ENCODE results near the gene UNC119. TPM values are rescaled to one million over a fixed set of nuclear protein-coding genes. Genes with fewer than 3 reads are reported as not detected.
A peak's percentile ranks its signal among the peaks of the same experiment; 100 is the strongest.

The UNC119 gene
- total RNA-seq, 1 experiment from 2014 or later, result 44.7 TPM

DNA sequence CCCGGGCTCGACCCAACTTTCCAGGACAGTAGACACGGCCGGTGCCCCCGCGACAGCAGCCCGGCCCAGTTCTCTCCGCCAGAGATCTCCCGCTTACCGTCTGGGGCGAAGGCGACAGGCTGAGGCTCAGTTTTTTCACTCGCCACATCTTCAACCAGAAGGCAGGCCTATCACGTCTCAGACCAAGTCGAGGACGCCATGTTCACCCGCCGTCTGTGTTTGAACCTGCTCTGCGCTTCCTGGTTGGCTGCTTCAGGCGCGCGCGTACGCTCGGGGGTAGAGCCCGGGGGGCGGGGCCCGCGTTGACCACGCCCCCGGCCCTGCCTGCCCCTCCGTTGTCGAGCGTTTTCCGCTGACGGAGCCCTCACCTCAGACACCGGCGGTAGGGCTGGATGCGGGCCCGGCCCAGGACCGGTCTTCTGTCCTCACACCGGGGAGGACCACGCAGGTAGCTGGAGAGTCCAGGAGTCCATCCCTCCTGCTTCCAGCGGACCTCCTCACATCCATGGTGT is 46.4 kb upstream of the UNC119 start, which contains the start of gene SPAG5:
TSS of gene SPAG5 (minus strand) at position 227 of the 512 bp plus-strand sequence. CDS start at position 148, 79 bp downstream.
- H3K36me3 ChIP-seq (ENCODE audit: control insufficient read depth, insufficient read depth, low read length), result peaks cover 4% of the 10 kb centered on the region
- intact Hi-C loops (cut with micrococcal nuclease; ENCODE audit: unreplicated experiment), result no loop called here
- BruUV-seq (replicated peaks), result no TSS peak
- ChIA-PET POLR2A (interaction anchor here (0.9 to 1.7 kb wide), 3 partner anchors 12 to 42 kb away, joined by 3 to 5 read pairs (median 4); partner anchors contain the start of gene ALDOC), CTCF (no interaction called here)
- DNase-seq (ENCODE audit: low read depth, low spot score), result peak; percentile 57
- peak within 1 kb of the TSS; percentile 95 for H3K27ac ChIP-seq (ENCODE audit: low read length)
- H3K4me1 ChIP-seq (ENCODE audit: control insufficient read depth, insufficient read depth, low read length), result peaks cover 10% of the 10 kb centered on the region
- no peaks in the 10 kb centered on the region for H3K9me3 ChIP-seq (ENCODE audit: control insufficient read depth, insufficient read depth, low read depth, low read length)
- peak within 1 kb of the TSS; percentile 82 to 83 for H3K4me3 ChIP-seq (ENCODE audit: low read depth in 2 of 2, low read length in 2 of 2)
- ATAC-seq, result peak; percentile 97
- in situ Hi-C loops (cut with HindIII; ENCODE audit: low pct_unique_long_range_greater_than_20kb, low sequenced_read_pairs), result no loop called here
- TF ChIP-seq, protein P1, sequence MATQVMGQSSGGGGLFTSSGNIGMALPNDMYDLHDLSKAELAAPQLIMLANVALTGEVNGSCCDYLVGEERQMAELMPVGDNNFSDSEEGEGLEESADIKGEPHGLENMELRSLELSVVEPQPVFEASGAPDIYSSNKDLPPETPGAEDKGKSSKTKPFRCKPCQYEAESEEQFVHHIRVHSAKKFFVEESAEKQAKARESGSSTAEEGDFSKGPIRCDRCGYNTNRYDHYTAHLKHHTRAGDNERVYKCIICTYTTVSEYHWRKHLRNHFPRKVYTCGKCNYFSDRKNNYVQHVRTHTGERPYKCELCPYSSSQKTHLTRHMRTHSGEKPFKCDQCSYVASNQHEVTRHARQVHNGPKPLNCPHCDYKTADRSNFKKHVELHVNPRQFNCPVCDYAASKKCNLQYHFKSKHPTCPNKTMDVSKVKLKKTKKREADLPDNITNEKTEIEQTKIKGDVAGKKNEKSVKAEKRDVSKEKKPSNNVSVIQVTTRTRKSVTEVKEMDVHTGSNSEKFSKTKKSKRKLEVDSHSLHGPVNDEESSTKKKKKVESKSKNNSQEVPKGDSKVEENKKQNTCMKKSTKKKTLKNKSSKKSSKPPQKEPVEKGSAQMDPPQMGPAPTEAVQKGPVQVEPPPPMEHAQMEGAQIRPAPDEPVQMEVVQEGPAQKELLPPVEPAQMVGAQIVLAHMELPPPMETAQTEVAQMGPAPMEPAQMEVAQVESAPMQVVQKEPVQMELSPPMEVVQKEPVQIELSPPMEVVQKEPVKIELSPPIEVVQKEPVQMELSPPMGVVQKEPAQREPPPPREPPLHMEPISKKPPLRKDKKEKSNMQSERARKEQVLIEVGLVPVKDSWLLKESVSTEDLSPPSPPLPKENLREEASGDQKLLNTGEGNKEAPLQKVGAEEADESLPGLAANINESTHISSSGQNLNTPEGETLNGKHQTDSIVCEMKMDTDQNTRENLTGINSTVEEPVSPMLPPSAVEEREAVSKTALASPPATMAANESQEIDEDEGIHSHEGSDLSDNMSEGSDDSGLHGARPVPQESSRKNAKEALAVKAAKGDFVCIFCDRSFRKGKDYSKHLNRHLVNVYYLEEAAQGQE (IDR thresholded peaks at IDR 0.05; ENCODE audit: insufficient read depth in 1 of 2, low read depth in 2 of 2, low read length in 1 of 2), result no peak
- peak; percentile 90 for TF ChIP-seq POLR2AphosphoS5 (IDR thresholded peaks at IDR 0.05; ENCODE audit: low read depth, low read length)
- TF ChIP-seq TCF7L2 (IDR thresholded peaks at IDR 0.05; ENCODE audit: low read depth, low read length), result peak; percentile 74
- TF ChIP-seq, protein P2, sequence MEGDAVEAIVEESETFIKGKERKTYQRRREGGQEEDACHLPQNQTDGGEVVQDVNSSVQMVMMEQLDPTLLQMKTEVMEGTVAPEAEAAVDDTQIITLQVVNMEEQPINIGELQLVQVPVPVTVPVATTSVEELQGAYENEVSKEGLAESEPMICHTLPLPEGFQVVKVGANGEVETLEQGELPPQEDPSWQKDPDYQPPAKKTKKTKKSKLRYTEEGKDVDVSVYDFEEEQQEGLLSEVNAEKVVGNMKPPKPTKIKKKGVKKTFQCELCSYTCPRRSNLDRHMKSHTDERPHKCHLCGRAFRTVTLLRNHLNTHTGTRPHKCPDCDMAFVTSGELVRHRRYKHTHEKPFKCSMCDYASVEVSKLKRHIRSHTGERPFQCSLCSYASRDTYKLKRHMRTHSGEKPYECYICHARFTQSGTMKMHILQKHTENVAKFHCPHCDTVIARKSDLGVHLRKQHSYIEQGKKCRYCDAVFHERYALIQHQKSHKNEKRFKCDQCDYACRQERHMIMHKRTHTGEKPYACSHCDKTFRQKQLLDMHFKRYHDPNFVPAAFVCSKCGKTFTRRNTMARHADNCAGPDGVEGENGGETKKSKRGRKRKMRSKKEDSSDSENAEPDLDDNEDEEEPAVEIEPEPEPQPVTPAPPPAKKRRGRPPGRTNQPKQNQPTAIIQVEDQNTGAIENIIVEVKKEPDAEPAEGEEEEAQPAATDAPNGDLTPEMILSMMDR (IDR thresholded peaks at IDR 0.05), result no peak
- peak; percentile 78 for TF ChIP-seq SIN3A (IDR thresholded peaks at IDR 0.05; ENCODE audit: borderline replicate concordance, insufficient read depth, low read depth, low read length)
- H3K27me3 ChIP-seq (ENCODE audit: control insufficient read depth, insufficient read depth, low read length), result no peaks in the 10 kb centered on the region

DNA sequence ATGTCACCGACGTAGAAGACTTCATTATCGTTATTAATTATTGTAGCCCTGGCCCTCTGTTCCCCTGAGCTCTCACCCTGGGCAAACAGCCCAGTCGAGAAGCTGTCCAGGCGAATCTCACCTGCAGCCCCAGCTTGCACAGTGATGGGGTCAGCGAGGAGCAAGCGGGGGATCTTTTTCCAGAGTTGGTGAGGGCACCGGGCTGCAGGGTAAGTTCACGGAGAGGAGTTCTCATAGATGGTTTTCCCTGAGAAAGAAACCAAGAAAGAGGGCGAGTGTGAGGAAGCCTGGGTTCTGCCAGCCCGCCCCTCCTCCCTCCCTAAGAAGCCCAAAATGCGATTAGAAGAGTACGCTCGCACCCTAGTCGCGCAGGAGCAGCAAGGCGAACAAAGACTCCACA is 46.0 kb upstream of the UNC119 start:
- DNase-seq (ENCODE audit: low read depth, low spot score), result no peak
- TF ChIP-seq TCF7L2 (IDR thresholded peaks at IDR 0.05; ENCODE audit: low read depth, low read length), result no peak
- TF ChIP-seq, protein P2 (IDR thresholded peaks at IDR 0.05), result no peak
- no peak for TF ChIP-seq SIN3A (IDR thresholded peaks at IDR 0.05; ENCODE audit: borderline replicate concordance, insufficient read depth, low read depth, low read length)
- no peak for TF ChIP-seq POLR2AphosphoS5 (IDR thresholded peaks at IDR 0.05; ENCODE audit: low read depth, low read length)
- TF ChIP-seq, protein P1 (IDR thresholded peaks at IDR 0.05; ENCODE audit: insufficient read depth in 1 of 2, low read depth in 2 of 2, low read length in 1 of 2), result no peak
- in situ Hi-C loops (cut with HindIII; ENCODE audit: low pct_unique_long_range_greater_than_20kb, low sequenced_read_pairs), result no loop called here
- peaks cover 10% of the 10 kb centered on the region for H3K4me1 ChIP-seq (ENCODE audit: control insufficient read depth, insufficient read depth, low read length)
- peak overlapping the region; percentile 82 to 83 for H3K4me3 ChIP-seq (ENCODE audit: low read depth in 2 of 2, low read length in 2 of 2)
- H3K27ac ChIP-seq (ENCODE audit: low read length), result peak overlapping the region; percentile 95
- H3K27me3 ChIP-seq (ENCODE audit: control insufficient read depth, insufficient read depth, low read length), result no peaks in the 10 kb centered on the region
- POLR2A ChIA-PET, result interaction anchor here (1.7 kb wide), 1 partner anchor 22 kb away, joined by 3 read pairs; the partner anchor contains the start of gene ALDOC
- no peaks in the 10 kb centered on the region for H3K9me3 ChIP-seq (ENCODE audit: control insufficient read depth, insufficient read depth, low read depth, low read length)
- H3K36me3 ChIP-seq (ENCODE audit: control insufficient read depth, insufficient read depth, low read length), result peaks cover 4% of the 10 kb centered on the region
- intact Hi-C loops (cut with micrococcal nuclease; ENCODE audit: unreplicated experiment), result no loop called here
- BruUV-seq (replicated peaks), result TSS peak; percentile 91
- peak; percentile 19 for ATAC-seq
- CTCF ChIA-PET, result no interaction called here
